Measurements from ENCODE around the gene CIITA.
"Not testable (repeated sequence)": the region's sequence is repeated elsewhere in the genome, so short reads cannot be mapped to it uniquely, and the experiment has no call there.

CIITA gene, protein sequence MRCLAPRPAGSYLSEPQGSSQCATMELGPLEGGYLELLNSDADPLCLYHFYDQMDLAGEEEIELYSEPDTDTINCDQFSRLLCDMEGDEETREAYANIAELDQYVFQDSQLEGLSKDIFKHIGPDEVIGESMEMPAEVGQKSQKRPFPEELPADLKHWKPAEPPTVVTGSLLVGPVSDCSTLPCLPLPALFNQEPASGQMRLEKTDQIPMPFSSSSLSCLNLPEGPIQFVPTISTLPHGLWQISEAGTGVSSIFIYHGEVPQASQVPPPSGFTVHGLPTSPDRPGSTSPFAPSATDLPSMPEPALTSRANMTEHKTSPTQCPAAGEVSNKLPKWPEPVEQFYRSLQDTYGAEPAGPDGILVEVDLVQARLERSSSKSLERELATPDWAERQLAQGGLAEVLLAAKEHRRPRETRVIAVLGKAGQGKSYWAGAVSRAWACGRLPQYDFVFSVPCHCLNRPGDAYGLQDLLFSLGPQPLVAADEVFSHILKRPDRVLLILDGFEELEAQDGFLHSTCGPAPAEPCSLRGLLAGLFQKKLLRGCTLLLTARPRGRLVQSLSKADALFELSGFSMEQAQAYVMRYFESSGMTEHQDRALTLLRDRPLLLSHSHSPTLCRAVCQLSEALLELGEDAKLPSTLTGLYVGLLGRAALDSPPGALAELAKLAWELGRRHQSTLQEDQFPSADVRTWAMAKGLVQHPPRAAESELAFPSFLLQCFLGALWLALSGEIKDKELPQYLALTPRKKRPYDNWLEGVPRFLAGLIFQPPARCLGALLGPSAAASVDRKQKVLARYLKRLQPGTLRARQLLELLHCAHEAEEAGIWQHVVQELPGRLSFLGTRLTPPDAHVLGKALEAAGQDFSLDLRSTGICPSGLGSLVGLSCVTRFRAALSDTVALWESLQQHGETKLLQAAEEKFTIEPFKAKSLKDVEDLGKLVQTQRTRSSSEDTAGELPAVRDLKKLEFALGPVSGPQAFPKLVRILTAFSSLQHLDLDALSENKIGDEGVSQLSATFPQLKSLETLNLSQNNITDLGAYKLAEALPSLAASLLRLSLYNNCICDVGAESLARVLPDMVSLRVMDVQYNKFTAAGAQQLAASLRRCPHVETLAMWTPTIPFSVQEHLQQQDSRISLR

DNA sequence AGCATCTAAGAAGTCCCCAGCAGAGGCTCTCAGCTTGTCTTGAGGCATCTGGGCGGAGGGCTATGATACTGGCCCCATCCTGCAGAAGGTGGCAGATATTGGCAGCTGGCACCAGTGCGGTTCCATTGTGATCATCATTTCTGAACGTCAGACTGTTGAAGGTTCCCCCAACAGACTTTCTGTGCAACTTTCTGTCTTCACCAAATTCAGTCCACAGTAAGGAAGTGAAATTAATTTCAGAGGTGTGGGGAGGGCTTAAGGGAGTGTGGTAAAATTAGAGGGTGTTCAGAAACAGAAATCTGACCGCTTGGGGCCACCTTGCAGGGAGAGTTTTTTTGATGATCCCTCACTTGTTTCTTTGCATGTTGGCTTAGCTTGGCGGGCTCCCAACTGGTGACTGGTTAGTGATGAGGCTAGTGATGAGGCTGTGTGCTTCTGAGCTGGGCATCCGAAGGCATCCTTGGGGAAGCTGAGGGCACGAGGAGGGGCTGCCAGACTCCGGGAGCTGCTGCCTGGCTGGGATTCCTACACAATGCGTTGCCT lies at the start of gene CIITA:
Gene CIITA, plus strand, starts transcription at position 404 of the 543 bp plus-strand sequence. Its CDS starts 129 bp downstream, at position 533.
- DNase-seq, result no peak

GRCh38 chr16:10827691-10828341 lies 49.2 kb upstream of the CIITA start:
- no peak for DNase-seq

DNA sequence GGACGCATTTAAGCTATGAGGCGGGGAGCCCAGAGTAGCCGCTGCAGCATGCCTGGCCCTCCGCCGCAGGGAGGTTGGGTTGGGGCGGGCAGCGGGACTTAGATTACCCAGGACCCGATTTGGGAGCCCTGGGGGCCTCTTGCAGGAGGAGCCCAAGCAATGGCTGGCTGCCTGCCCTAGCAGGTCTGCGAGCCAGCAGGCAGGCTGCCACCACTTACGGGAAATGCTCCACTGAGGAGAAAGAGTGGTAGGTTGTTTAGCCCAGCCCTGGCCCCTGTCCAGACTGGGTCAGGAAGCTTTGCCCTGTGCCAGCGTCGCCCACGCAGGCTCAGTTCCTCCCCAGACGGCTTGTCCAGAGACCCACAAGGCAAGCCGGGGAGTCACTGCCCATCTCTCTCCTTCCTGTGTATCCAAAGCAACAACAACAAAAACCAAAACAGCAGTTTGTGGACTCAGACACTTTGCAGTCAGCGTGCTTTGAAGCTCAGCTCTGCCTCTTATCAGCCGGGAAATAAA lies 48.1 kb upstream of the CIITA start:
- DNase-seq, result no peak

- DNase-seq, result not testable (repeated sequence)
Measured at GRCh38 chr16:10829390-10830098, 47.5 kb upstream of the CIITA start.

DNA sequence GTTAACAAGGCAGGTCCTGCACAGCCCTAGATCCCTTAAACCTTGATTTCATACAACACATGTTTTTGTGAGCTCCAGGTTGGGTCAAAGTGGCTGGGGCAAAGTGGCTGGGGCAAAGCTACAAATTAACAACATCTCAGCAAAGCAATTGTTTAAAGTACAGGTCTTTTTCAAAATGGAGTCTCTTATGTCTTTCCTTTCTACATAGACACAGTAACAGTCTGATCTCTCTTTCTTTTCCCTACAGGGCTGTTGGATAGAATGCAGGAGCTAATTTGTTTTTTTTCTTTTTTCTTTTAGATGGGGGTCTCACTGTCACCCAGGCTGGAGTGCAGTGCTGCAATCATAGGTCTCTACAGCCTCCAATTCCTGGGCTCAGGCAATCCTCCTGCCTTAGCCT lies 46.8 kb upstream of the CIITA start:
- DNase-seq, result not testable (repeated sequence)

DNA sequence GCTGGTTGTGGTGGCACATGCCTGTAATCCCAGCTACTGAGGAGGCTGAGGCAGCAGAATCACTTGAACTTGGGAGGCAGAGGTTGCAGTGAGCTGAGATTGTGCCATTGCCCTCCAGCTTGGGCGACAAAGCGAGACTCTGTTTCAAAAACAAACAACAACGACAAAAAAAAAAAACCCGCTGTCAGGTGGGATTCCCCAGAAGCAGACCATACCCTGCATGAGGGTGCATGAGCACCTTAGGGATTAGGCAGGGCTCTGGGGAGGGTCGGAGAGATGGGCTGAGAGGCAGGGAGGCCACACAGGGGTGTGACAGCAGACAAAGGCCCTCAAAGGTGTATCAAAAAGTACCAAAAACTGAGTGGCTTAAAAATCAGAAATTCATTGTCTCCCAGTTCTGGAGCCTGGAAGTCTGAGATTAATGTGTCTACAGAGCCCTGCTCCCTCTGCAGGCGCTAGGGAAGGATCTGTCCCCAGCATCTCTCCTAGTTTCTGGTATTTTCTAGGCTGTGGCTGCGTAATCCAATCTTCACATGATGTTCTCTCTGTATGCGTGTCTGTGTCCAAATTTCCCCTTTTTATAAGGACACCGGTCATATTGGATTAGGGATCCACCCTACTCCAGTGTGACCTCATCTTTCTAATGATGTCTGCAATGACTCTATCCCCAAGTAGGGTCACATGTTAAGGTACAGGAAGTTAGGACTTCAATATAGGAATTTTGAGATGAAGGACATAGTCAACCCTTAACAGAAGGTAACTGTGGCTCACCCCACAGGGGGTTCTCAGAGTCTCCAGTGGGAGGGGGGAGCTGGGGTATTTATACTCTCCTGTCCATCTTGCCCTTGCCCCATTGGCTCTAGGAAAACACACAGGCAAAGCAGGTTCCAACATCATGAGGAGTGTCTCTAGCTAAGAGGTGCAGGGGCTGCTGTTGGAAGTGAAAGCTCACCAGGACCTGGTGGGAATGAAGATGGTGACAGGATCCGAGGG lies 44.8 kb upstream of the CIITA start:
- no peak for DNase-seq

DNA sequence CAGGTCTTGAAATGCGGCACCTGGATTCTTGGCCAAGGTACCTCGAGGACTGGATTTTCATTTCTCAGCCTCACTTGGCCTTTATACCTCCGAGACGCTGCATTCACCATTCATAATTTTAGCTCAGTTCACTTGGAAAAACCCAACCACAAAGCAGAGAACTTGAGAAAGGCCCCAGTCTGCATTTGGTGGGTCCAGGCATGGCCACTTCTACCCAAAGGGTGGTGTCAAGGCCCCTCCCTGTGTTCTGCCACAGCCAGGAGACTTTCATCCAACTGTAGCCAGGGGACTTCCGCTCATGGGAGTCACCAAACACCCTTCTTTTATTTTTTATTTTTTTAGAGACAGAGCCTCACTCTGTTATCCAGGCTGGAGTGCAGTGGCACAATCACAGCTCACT lies 43.7 kb upstream of the CIITA start:
- no peak for DNase-seq

DNA sequence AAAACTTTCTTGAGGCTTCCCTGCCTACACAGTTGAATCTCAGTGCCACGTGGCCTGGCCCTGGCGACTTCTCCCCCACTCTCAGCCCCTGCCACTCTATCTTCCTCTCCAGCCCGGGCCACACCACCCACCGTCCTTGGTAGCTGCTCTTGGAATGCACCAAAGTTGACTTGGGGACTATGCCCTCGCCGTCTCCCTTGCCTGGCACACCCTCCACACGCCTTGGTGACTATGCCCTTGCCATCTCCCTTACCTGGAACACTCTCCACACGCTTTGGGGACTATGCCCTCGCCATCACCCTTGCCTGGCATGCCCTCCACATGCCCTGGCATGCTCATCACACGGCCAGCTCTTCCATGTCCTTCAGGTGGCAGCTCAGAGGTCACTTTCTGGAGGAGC lies 42.9 kb upstream of the CIITA start:
- no peak for DNase-seq

- DNase-seq, result no peak
Measured at GRCh38 chr16:10834766-10835165, 42.2 kb upstream of the CIITA start.

- no peak for DNase-seq
Measured at GRCh38 chr16:10835281-10835931, 41.6 kb upstream of the CIITA start.

- DNase-seq, result no peak
Measured at GRCh38 chr16:10836174-10836853, 40.7 kb upstream of the CIITA start.

- DNase-seq, result no peak
Measured at GRCh38 chr16:10838621-10839278, 38.3 kb upstream of the CIITA start.

GRCh38 chr16:10839279-10839666 lies 37.7 kb upstream of the CIITA start:
- no peak for DNase-seq

DNA sequence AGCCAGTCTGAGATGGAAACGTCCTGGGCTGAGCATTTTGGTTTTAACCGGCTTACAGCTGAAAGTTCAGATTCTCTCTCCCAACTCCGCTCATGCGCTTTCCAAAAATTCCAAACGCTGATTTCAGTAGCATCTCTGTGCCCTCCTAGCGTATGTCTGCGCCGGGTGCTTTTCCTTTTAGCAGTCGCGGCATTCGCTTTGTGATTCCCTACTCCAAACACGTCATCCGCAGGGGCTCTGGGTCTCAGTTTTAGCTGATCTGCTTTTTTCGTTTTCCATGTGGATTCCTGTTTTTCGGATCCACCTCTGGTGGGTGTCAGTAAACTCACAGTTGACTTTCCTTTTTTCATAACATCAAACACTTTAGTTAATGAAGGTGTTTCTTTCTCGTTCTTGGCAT lies 36.3 kb upstream of the CIITA start:
- no peak for DNase-seq

DNA sequence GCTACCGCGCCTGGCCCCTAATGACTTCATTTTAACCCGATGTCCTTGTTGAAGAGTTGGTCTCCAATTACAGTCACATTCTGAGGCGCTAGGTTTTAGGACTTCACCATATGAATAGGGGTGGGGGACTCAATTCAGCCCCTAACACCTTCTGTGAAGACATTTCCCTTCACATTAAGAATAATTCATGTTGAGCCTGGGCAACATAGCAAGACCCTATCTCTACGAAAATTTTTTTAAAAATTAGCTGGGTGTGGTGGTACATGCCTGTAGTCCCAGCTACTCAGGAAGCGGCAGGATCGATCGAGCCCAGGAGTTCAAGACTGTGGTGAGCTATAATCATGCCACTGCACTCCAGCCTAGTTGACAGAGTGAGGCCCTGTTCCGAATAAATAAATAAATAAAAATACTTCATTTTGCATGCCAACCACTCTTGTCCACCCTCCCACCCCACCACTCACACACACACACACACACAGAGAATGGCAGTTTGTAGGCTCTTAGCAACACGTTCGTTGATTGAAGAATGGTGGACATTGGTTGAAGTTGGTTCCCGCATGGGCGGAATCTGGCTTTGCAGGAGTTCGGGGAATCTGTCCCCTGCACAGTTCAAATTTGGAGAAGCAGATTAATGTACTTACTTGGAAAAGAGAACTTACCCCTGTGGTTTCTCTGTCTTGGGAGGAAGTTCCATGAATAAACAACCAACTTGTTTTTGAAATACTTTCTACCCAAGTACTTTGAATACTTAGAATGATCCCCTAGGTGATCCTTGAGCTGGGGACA lies 30.6 kb upstream of the CIITA start:
- no peak for DNase-seq

DNA sequence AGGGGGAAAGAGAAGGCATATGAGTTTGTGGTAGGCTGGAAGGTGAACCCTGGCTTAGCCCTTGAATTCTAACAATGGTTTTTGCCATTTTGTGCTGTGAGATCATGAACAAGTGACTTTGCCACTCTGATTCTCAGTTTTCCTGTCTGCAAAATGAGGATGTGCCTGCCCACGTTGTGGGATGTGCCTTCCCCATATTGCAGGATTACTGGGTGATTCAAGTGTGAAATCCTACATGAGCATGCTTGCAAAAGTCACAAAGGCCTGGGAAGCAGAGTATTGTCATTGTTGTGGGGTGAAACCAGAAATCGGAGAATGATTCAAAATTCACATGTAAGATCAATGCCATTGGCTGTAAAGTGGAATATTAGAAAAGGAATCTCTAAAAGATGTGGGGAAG lies 29.8 kb upstream of the CIITA start:
- no peak for DNase-seq

- DNase-seq, result no peak
Measured at GRCh38 chr16:10849736-10850477, 27.1 kb upstream of the CIITA start.

All from cortex of kidney (tissue), 1 donor.